PFSK-1 (cell line): ENCODE measurements around the gene STMND1.

ENCODE experiments used
- FOXP2 ChIP-seq: optimal IDR thresholded peaks from 2 replicates; pipeline ENCODE3; 2011; ENCODE audit warnings: borderline replicate concordance, control low read depth, inconsistent platforms; ENCODE audit not compliant: insufficient read depth; ENCODE audit errors: extremely low read length, extremely low read depth
- POLR2AphosphoS5 ChIP-seq: IDR thresholded peaks from 2 replicates; pipeline ENCODE4 v1.6.1; 2012; ENCODE audit warnings: low read depth, mild to moderate bottlenecking, control low read depth, low read length, moderate library complexity
- REST ChIP-seq, 2 experiments: IDR thresholded peaks; 2 replicates each; pipeline versions ENCODE4 v1.6.1 to v1.8.0; 2011 to 2012; ENCODE audit warnings: low read depth in 2 of 2, low read length in 2 of 2, control low read depth in 1 of 2, inconsistent platforms in 1 of 2, mild to moderate bottlenecking in 1 of 2, moderate library complexity in 1 of 2; ENCODE audit not compliant: insufficient read depth in 1 of 2
- SIN3A ChIP-seq: IDR thresholded peaks from 2 replicates; pipeline ENCODE4 v1.6.1; 2012; ENCODE audit warnings: mild to moderate bottlenecking, low read length, moderate library complexity, borderline replicate concordance; ENCODE audit not compliant: insufficient read depth
- TAF1 ChIP-seq: IDR thresholded peaks from 2 replicates; pipeline ENCODE4 v1.6.1; 2012; ENCODE audit warnings: low read length, control low read depth, borderline replicate concordance; ENCODE audit not compliant: insufficient read depth

GRCh38 chr6:17081273-17081672 lies 20.6 kb upstream of the STMND1 start:
- TF ChIP-seq SIN3A, result no peak
- no peak for TF ChIP-seq POLR2AphosphoS5
- TF ChIP-seq TAF1, result no peak
- no peak for TF ChIP-seq REST (IDR thresholded peaks at IDR 0.05; ENCODE audit: insufficient read depth in 1 of 2, low read depth in 2 of 2, low read length in 2 of 2)
- no peak for TF ChIP-seq FOXP2
